ENCODE results near the gene FAH.

Gene FAH

GRCh38 chr15:80174017-80174746, 21.4 kb downstream of the FAH start:
- DNase-seq = no peak

DNA sequence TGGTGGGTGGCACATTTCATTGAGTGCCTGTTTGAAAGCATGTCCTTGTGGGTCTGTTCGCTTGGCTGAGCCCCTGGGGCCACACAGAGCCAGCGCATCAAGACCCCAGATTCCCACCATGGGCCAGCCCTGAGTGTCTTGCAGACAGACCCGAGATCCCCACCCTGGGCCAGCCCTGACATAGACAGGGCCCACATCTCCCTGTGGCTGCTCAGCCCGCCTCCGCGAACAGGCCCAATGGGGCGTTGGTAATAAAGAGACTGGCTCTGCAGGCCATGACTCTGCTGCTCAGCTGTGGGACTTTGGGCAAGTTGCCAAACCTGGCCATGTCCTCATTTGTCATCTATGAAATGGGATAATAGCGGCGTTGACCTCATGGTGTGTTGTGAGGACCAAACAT, 22.6 kb downstream of the FAH start:
- DNase-seq = no peak

GRCh38 chr15:80176443-80176842, 23.6 kb downstream of the FAH start:
- DNase-seq = no peak

GRCh38 chr15:80177156-80177555, 24.4 kb downstream of the FAH start:
- DNase-seq = no peak

- DNase-seq = no peak
These were observed 26.4 kb downstream of the FAH start for GRCh38 chr15:80179025-80179759.

- DNase-seq = no peak
These were observed 27.1 kb downstream of the FAH start for GRCh38 chr15:80179935-80180334.

DNA sequence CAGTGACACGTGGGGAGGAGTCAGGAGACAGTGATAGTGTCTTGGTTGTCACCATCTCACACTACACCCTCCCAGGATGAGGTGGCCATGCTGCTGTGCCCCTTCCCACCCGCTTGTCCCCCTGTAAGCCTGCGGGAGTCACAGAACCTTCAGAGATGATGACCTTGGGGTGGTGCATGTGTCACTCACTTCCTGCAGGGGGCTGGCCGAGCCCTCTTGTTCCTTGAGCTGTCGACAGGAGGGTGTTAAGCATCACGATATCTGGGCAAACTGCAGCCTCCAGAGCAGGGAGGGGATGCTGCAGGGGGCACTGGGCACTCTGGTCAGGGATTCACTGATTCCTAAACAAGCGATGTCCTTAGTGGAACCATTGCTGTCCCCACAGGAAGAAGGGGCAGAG, 27.7 kb downstream of the FAH start:
- DNase-seq = no peak

- DNase-seq = no peak
These were observed 28.2 kb downstream of the FAH start for GRCh38 chr15:80180986-80181385.

DNA sequence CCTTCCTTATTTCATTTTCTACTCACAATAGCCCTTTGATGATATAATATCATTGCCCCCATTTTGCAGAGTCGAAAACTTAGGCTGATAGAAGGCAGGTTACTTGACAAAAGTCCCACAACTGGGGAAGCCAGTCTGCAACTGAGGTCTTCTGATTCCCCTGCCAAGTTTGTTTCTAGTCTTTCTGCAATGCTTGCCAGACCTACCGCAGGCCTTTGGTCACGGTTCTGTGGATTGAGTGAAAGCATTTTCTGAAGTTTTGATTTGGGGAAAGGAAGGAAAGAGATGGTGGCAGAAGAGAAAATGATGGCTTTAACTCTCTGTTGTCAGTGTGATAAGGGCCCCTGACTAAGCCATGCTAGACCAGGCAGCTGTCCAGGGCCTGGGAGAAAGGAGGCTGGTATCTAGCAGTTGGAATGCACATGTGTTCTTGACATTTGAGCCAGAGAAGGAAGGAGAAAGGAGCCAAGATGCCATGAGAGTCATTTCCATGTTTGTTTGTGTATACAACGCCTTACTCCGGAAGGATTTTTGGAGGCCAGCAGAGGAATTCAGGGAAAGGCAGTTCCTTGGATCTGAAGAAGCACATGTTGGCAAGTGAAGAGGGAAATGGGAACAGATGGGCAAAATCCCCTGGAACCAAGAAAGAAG, 29.9 kb downstream of the FAH start:
- DNase-seq = no peak

GRCh38 chr15:80183306-80183705, 30.5 kb downstream of the FAH start:
- DNase-seq = no peak

- no peak for DNase-seq
These were observed 31.1 kb downstream of the FAH start for GRCh38 chr15:80183886-80184285.

- DNase-seq = no peak
These were observed 31.8 kb downstream of the FAH start for GRCh38 chr15:80184554-80184953.

DNA sequence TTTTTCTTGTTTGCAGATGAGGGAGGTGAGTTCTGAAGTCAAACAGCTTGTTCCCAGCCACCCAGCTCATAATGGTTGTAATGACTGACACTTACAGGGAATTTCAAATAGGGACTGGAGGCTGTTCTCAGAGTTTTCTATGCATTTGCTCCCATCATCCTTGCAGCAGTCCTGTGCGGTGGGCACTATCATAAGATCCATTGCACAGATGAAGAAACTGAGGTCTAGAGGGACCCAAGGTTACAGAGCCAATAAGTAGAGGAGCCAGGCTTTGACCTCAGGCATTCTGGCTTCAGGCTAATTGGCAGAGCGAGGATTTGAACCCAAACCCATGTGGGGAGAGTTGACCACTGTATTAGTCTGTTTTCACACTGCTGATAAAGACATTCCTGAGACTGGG, 32.4 kb downstream of the FAH start:
- DNase-seq = no peak

- DNase-seq = no peak
These were observed 33.3 kb downstream of the FAH start for GRCh38 chr15:80186066-80186465.

DNA sequence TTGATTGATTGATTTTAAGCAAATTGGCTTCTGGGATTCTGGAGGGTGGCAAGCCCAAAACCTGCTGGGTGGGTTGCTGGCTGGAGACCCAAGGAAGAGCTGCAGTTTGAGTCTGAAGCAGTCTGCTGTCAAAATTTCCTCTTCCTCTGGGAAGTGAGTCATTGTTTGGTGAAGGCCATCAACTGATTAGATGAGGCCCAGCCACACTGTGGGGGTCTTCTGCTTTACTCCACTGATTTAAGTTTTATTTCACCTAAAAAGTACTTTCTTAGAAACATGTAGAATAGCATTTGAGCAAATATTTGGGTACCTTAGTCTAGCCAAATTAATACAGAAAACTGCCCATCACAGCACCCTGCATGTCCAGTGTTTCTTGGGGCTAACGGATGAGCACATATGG, 33.8 kb downstream of the FAH start:
- DNase-seq = no peak

GRCh38 chr15:80188251-80188650, 35.5 kb downstream of the FAH start:
- DNase-seq = no peak

DNA sequence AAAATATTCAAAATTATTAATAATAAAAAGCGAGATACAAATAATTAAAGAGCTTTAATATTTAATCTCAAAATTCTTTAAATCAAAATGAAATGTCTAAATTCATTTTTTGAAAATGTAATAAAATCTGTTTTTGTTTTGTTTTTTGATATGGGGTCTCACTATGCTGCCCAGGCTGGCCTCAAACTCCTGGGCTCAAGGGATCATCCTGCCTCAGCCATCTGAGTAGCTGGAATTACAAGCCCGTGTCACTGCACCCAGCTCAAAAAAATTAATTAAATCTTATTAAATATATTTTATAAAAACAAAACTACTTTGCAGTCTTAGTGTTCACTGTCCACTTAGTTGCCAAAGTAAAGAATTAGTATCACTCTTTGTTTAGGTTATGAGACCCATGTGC, 38.4 kb downstream of the FAH start:
- no peak for DNase-seq

DNA sequence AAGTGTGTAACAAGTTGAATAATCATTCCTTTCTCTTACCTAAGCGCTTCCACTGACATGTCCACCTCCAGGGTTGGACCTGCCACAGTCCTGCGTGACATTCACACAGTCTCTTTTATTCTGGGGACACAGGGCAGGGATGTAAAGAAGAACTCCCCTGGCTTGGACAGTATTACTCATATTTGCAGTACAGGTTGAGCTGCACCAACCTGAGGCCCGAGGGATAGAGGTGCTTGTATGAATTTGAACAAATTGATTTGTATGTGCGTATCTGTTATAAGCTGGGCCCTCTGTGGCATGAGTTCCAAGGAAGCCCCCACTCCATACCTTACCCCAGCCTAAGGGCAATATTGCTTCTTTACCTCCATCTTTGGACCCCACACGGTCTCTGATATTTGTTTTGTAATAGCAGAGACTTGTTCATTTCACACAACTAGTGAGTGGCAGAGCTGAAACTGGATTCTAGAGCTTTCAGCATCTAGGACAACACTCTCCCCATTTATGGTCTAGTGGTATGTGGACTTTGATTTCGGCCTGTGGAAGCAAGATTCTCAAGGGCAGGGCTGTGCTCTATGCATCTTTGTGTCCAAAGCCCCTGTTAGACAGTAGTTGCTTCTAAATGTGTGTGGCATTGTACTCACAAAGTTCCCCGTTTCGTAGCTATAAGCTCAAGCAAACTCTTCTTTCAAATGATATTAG, 39.2 kb downstream of the FAH start:
- DNase-seq = no peak

DNA sequence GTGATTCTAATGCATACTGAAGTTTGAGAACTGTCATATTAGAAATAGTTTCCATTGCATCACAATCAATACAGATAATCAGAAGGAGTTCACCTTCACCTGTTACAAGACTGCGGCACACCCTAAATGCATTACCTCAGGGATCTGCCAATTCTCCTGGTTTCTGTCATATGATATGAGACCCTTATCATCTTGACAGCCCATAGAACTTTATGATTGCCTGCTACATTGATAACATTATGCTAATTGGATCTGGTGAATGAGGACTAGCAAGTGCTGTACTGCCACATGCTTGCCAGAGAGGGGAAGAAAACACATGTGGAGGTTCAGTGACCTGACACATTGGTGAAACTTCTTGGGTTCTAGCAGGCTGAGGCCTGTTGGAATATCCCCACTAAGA, 41.4 kb downstream of the FAH start:
- no peak for DNase-seq

GRCh38 chr15:80194914-80195313, 42.1 kb downstream of the FAH start:
- no peak for DNase-seq

GRCh38 chr15:80199366-80199765, 46.6 kb downstream of the FAH start:
- DNase-seq = no peak

DNA sequence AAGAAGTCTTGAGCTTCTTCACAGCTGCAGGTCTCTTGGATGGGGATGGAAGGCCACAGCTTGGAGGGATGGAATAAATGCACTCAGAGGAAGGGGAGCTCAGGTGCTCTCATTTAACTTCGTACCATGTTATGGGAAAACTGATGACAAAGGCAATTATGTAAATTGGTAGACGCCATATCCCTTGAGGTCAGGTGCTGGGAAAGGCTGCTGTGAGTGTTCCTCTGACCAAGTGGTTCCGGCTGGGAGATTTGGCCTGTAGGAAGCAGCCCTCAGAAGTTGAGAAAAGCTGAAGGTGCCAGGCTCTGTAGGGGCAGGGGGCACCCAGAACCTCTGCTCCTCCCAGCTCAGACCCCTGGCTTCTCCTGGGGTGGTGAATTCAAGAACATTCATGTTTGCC, 47.1 kb downstream of the FAH start:
- DNase-seq = no peak

DNA sequence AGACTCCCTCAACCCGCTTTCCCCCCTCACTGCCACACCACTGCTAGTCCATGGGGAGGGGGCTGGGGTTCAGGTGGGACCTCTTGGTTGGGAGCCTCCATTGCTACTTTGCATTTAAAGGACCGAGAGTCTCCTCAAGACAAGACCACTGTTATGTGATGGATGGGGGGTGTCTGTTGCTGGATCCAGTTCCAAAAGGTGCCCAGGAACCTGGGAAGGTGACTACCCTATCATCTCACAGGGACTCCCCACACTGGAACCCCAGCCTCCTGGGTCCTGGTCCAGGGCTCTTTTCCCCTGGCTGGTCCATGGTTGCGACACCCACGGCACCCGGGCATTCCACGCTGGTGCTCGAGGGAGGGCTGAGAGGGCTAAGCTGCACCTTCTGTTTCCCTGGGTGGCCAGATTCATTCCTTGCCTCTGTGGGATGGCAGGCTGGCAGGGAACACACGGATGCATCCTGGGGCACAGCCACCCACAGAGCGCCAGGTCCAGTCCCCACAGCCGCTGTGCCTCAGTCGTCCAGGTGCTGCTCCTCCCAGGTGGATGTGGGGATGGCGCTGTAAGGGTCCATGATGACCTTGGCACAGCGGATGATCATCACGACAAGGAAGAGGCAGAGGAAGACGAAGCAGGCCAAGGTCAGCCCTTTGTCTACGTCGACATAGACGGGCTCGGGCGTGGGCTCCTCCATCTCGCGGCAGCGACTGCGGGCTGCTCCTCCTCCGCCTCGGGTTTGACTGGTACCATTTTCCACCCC, 48.6 kb downstream of the FAH start:
- DNase-seq = no peak
